Natural killer cell (primary cell): ENCODE measurements around the gene CLCN4. TPM values are rescaled to one million over a fixed set of nuclear protein-coding genes. Genes with fewer than 3 reads are reported as not detected.

Experiments
- ATAC-seq, 3 donors: fragments of 150-1000 bp in 2 of 3; fragments of 200-7000 bp in 1 of 3; cut with Tn5 transposase; 1 replicate in 1 of 3; 2 replicates in 2 of 3; pipeline ENCODE4 v1.10.0; 2021; ENCODE audit warnings: mild to moderate bottlenecking in 2 of 3, moderate library complexity in 2 of 3
- DNase-seq, 2 donors: peaks; one replicate each; pipeline versions ENCODE4 v3.0.0 to v3.0.0-alpha.2; 2013 to 2021; ENCODE audit warnings: mixed read lengths in 1 of 2
- H3K27ac ChIP-seq: one replicate; pipeline ENCODE4 v1.5.1; 2013; ENCODE audit warnings: mild to moderate bottlenecking, low read length
- H3K27me3 ChIP-seq: one replicate; pipeline ENCODE4 v1.6.1; 2013; ENCODE audit warnings: low read length; ENCODE audit not compliant: control insufficient read depth, insufficient read depth
- H3K36me3 ChIP-seq: one replicate; pipeline ENCODE4 v1.6.1; 2013; ENCODE audit warnings: low read length; ENCODE audit not compliant: control insufficient read depth, insufficient read depth
- H3K4me1 ChIP-seq: one replicate; pipeline ENCODE4 v1.6.1; 2013; ENCODE audit warnings: low read length; ENCODE audit not compliant: control insufficient read depth, insufficient read depth
- H3K4me3 ChIP-seq: one replicate; pipeline ENCODE4 v1.5.1; 2013; ENCODE audit warnings: low read length
- H3K9me3 ChIP-seq: one replicate; pipeline ENCODE4 v1.6.1; 2013; ENCODE audit warnings: low read length; ENCODE audit not compliant: control insufficient read depth, insufficient read depth
- H3K27ac Mint-ChIP-seq, 2 donors: one replicate each; pipeline ENCODE4 v1.8.0; 2022; ENCODE audit warnings: mild to moderate bottlenecking in 2 of 2, mixed read lengths in 2 of 2, moderate library complexity in 1 of 2
- H3K27me3 Mint-ChIP-seq, 2 donors: one replicate each; pipeline ENCODE4 v1.8.0; 2022; ENCODE audit warnings: low read depth in 2 of 2, mixed read lengths in 2 of 2
- H3K36me3 Mint-ChIP-seq: one replicate; pipeline ENCODE4 v1.8.0; 2022; ENCODE audit warnings: mixed read lengths
- H3K4me1 Mint-ChIP-seq, 2 donors: one replicate each; pipeline ENCODE4 v1.8.0; 2022; ENCODE audit warnings: mixed read lengths in 2 of 2
- H3K4me3 Mint-ChIP-seq: one replicate; pipeline ENCODE4 v1.8.0; 2022; ENCODE audit warnings: mild to moderate bottlenecking, moderate library complexity, mixed read lengths
- H3K9me3 Mint-ChIP-seq, 2 donors: one replicate each; pipeline ENCODE4 v1.8.0; 2022; ENCODE audit warnings: mixed read lengths in 2 of 2
- WGBS: methylation state at CpG from one replicate; pipeline ENCODE4 v1.1.7; 2013; ENCODE audit warnings: missing lambda C conversion rate; ENCODE audit not compliant: insufficient coverage; 5-methylcytosine and 5-hydroxymethylcytosine counted together
- intact Hi-C: fragments of 100-400 bp; cut with micrococcal nuclease; formaldehyde crosslinking; loops from one replicate; pipeline ENCODE4 v1.14.2; 2022
- total RNA-seq, 4 donors: library from RNA; stranded (reverse); fragments of 120-200 nt in 1 of 4; gene quantifications; one replicate each; pipeline versions ENCODE4 v1.2.3 to v1.2.4, GENCODE V29; 2013 to 2022
- TF ChIP-seq, protein P1 (sequence below): fragments of 200-600 bp; IDR thresholded peaks from one replicate; pipeline ENCODE4 v1.8.0; 2022; ENCODE audit warnings: antibody characterized with exemption

Gene CLCN4
- total RNA-seq, 3 donors from 2014 or later (not counting 1 experiment from before 2014, with no cell fraction given) = 0.05 to 0.66 (median 0.23) TPM

DNA sequence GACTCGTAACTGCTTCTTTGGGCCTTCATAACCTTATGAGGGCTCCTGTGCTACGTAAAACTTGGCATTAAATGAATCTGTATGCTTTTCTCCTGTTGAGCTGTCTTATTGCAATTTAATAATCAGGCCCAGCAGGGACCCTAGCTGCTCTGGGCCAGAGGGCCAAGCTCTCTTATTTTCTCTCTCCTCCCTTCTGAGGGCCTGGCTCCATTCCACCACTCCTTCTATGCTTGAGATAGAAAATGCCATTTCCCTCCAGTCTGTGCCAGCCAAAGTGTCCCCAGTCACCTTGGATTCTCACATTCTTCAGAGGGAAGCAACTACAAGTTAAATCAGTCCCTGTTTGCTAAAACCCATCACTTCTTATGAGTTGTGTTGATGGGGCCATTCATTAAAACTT, 90.1 kb downstream of the CLCN4 start:
- Histone ChIP-seq H3K9me3 (no peaks in the 10 kb centered on the region), H3K27me3 (no peaks in the 10 kb centered on the region), H3K27ac (no peak overlapping the region), H3K4me1 (no peaks in the 10 kb centered on the region), H3K4me3 (no peak overlapping the region), H3K36me3 (no peaks in the 10 kb centered on the region)
- Mint-ChIP-seq H3K27me3 (no peaks in the 10 kb centered on the region), H3K4me1 (peaks cover 0 to 5% of the 10 kb centered on the region in 2 donors), H3K4me3 (no peak overlapping the region), H3K36me3 (no peaks in the 10 kb centered on the region), H3K9me3 (peaks cover 0 to 3% of the 10 kb centered on the region in 2 donors), H3K27ac (no peak overlapping the region)
- 100% methylated on average over 2 of the region's 2 CpGs for WGBS
- intact Hi-C loops = no loop called here
- ATAC-seq (no peak), DNase-seq (no peak)
- TF ChIP-seq, protein P1, sequence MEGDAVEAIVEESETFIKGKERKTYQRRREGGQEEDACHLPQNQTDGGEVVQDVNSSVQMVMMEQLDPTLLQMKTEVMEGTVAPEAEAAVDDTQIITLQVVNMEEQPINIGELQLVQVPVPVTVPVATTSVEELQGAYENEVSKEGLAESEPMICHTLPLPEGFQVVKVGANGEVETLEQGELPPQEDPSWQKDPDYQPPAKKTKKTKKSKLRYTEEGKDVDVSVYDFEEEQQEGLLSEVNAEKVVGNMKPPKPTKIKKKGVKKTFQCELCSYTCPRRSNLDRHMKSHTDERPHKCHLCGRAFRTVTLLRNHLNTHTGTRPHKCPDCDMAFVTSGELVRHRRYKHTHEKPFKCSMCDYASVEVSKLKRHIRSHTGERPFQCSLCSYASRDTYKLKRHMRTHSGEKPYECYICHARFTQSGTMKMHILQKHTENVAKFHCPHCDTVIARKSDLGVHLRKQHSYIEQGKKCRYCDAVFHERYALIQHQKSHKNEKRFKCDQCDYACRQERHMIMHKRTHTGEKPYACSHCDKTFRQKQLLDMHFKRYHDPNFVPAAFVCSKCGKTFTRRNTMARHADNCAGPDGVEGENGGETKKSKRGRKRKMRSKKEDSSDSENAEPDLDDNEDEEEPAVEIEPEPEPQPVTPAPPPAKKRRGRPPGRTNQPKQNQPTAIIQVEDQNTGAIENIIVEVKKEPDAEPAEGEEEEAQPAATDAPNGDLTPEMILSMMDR = no peak

DNA sequence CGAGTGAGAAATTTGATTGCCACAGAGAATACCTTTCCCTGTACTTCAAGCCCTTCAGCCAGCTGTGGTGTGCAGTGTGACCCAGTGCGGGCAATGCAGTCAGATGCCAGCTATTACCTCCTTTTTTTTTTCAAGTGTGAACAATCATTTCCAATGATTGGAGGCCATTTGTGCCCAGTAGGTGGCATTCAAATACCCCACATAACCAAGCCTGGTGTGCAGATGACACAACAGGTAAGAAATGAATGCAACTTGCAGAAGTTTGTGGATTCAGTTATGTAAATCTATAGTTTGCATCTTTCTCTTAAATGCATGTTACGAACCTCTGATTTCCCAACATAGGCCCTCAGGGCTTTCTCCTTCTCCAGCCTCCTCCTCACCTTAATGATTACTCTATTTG, 98.0 kb downstream of the CLCN4 start:
- WGBS = 88% methylated on average over 2 of the region's 3 CpGs
- ATAC-seq = no peak

DNA sequence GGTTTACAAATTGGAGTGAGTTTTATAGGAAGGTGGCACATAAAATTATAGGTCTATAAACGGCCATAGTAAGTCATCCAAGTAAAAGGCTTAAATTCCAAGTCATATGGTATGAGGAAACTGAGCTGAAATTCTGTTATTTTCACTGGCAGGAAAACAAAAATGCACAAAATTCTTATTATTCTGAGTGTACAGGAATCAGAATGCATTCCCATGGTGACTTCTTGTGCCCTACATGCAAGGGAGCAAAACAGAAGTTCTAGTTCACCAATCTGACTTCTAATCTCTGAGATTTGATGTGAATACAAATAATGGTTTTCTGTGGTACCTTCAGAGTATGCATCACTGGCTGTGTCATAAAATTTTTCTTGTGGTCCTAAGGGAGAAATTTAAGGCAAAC, 102.9 kb downstream of the CLCN4 start:
- H3K27me3 ChIP-seq = no peaks in the 10 kb centered on the region
- Mint-ChIP-seq H3K9me3 (no peaks in the 10 kb centered on the region), H3K27ac (no peak overlapping the region), H3K4me3 (no peak overlapping the region), H3K4me1 (no peaks in the 10 kb centered on the region), H3K36me3 (no peaks in the 10 kb centered on the region), H3K27me3 (peaks cover 3 to 18% of the 10 kb centered on the region in 2 donors)
- intact Hi-C loops = no loop called here
- no peak overlapping the region for H3K4me3 ChIP-seq
- H3K27ac ChIP-seq = no peak overlapping the region
- TF ChIP-seq, protein P1 = no peak
- no peak for ATAC-seq
- no peaks in the 10 kb centered on the region for H3K9me3 ChIP-seq
- H3K4me1 ChIP-seq = no peaks in the 10 kb centered on the region
- DNase-seq = no peak
- WGBS = 89% methylated on average over 1 of the region's 1 CpG
- no peaks in the 10 kb centered on the region for H3K36me3 ChIP-seq

More for the DNA sequence above, 98.0 kb downstream of the CLCN4 start:
- Histone ChIP-seq H3K4me1 (no peaks in the 10 kb centered on the region), H3K36me3 (no peaks in the 10 kb centered on the region), H3K9me3 (no peaks in the 10 kb centered on the region), H3K27ac (no peak overlapping the region), H3K27me3 (no peaks in the 10 kb centered on the region), H3K4me3 (no peak overlapping the region)
- TF ChIP-seq, protein P1 = no peak
- H3K4me3 Mint-ChIP-seq = no peak overlapping the region
- intact Hi-C loops = no loop called here
- H3K27me3 Mint-ChIP-seq = peaks cover 0 to 11% of the 10 kb centered on the region in 2 donors
- no peaks in the 10 kb centered on the region for H3K9me3 Mint-ChIP-seq
- no peaks in the 10 kb centered on the region for H3K4me1 Mint-ChIP-seq
- DNase-seq = no peak
- no peak overlapping the region for H3K27ac Mint-ChIP-seq
- H3K36me3 Mint-ChIP-seq = no peaks in the 10 kb centered on the region

DNA sequence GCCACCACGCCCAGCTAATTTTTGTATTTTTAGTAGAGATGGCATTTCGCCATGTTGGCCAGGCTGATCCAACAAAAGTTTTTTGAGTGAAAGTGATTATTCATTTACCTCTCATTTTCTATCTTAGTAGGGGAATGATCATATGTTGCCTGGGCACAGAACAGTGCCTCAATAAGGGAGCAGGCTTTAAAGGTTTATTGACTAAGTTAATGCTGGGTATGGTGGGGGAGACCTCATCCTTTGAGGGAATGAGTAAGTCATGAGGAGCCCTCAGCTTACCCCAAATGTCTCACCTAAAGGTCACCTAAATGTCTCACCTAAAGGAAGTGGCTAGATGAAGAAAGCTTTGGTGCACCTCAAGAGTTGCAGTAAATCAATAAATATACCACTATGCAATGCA, 109.0 kb downstream of the CLCN4 start:
- Mint-ChIP-seq H3K27me3 (peaks cover 0 to 7% of the 10 kb centered on the region in 2 donors), H3K4me1 (no peaks in the 10 kb centered on the region), H3K9me3 (no peaks in the 10 kb centered on the region), H3K4me3 (no peak overlapping the region), H3K36me3 (no peaks in the 10 kb centered on the region), H3K27ac (no peak overlapping the region)
- Histone ChIP-seq H3K36me3 (no peaks in the 10 kb centered on the region), H3K27me3 (no peaks in the 10 kb centered on the region), H3K27ac (no peak overlapping the region), H3K4me1 (no peaks in the 10 kb centered on the region), H3K9me3 (no peaks in the 10 kb centered on the region), H3K4me3 (no peak overlapping the region)
- TF ChIP-seq, protein P1 = no peak
- no peak for ATAC-seq
- intact Hi-C loops = no loop called here
- WGBS = no CpG with 5 or more reads among the region's 2 CpGs
- DNase-seq = no peak
